ENCODE measurements around the gene ETV3L.

GRCh38 chr1:157085421-157085820 is 14.2 kb downstream of the ETV3L start:
- TF ChIP-seq POLR2AphosphoS5 (IDR thresholded peaks at IDR 0.05; ENCODE audit: low read depth, low read length) (no peak), POLR2A (IDR thresholded peaks at IDR 0.05; ENCODE audit: low read depth, low read length) (no peak)
